GM21447 (cell line): ENCODE data around the gene ISY1.
A peak's percentile ranks its signal among the peaks of the same experiment; 100 is the strongest.
"Not testable (repeated sequence)": the region's sequence is repeated elsewhere in the genome, so short reads cannot be mapped to it uniquely, and the experiment has no call there.

Experiments used
- ATAC-seq: cut with Tn5 transposase; IDR thresholded peaks from one replicate; pipeline ENCODE4 v1.9.1; 2021; ENCODE audit not compliant: unreplicated experiment

The ISY1 gene

DNA sequence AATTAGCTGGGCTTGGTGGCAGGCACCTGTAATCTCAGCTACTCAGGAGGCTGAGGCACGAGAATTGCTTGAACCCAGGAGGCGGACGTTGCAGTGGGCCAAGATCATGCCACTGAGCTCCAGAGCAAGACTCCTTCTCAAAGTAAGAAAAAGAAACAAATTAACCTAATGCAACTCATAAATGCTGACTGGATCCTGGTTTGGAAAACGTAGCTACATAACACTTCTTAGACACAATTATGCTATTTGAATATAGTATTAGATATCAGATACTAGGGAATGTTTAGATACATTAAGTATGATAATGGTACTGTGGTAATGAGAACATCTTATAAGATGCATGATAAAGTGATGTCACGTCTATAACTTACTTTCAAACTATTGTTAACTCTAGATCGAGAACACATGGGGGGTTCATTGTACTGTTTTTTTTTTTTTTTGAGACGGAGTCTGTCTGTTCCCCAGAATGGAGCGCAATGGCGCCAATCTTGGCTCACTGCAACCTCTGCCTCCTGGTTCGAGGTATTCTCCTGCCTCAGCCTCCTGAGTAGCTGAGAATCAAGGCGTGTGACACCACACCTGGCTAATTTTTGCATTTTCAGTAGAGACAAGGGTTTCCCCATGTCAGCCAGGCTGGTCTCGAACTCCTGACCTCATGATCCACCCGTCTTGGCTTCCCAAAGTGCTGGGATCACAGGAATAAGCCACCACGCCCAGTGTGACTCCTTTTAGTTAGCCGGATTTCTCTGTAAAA is 5.9 kb upstream of the ISY1 start:
- no peak for ATAC-seq

DNA sequence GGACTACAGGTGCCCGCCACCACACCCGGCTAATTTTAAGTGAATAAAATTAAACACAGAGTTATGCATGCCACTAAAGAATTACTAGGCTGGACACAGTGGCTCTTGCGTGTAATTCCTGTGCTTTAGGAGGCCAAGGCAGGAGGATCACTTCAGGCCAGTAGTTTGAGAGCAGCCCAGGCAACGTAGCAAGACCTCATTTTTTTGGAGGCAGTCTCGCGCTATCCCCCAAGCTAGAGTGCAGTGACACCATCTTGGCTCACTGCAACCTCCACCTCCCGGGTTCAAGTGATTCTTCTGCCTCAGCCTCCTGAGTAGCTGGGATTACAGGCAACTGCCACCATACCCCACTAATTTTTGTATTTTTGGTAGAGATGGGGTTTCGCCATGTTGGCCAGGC is 4.7 kb upstream of the ISY1 start:
- not testable (repeated sequence) for ATAC-seq

DNA sequence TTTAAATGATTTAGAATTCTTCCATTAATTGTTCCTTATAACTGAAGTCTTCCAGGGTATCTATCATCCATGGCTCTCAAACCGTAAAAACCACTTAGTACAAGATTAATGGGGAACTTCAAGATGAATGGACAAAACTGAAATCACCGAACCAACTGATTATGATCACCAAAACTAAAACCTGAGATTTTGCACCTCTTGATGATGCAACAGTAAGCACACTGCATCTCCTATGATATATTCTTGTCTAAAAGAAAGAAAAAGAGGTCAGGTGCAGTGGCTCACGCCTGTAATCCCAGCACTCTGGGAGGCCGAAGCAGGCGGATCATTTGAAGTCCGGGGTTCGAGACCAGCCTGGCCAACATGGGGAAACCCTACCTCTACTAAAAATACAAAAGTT is 3.6 kb upstream of the ISY1 start:
- ATAC-seq: no peak

DNA sequence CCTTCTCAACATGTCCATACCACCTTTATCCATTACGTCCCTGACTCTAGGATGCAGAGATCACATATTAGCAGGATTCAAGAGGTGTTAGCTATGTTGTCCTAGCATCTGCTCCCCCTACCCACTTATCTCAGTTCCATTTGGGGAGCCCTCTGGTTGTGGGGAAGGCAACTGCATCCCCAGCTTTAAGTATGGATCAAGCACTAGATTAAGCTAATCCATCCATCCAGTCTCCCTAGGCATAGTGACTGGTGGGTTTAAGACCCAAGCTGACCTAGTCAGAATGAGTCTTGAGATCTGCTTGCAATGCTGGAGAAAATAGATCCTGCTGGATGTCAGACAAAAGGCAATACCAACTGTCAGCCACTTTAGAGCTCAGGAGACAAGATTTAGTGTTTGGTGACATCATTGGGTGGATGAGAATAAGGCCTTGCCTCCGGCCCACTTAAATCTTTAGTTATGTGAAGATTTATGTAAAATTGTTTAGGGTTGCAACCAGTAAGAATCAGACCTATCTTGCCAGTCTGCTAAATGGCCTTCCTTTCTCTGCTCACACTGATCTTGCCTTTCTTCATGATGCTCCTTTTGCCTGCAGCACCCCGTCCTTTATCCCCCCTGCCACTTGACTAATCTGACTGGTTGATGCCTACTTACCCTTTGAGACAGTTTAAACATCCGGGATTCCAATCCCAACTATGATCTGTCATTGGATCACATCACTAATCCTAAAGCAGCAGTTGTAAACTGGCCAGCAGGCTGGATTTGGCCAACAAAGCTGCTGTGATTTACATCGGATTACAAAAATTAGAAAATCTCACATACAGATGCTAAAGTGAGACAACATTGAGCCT is 2.1 kb upstream of the ISY1 start:
- ATAC-seq: no peak

DNA sequence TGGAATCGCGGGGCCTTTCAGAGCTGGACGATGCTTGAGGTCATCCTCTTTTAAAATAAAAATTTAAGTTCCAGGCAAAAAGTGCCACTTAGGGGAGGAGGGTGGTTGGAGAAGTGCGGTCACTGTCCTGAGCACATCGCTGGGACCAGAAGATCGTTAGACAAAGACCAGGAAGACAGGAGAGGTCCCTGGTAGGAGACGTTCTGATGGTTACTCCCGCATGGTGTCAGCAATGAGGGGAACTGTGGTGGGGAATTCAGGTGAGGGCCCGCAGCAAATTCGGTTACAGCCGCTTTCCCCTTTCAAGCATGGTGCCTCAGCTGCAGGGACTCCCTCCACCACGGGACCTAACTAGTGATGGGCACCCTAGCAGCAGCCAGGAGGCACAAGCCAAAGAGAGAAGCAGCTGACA is 1.0 kb upstream of the ISY1 start:
- ATAC-seq: peak; percentile 2

DNA sequence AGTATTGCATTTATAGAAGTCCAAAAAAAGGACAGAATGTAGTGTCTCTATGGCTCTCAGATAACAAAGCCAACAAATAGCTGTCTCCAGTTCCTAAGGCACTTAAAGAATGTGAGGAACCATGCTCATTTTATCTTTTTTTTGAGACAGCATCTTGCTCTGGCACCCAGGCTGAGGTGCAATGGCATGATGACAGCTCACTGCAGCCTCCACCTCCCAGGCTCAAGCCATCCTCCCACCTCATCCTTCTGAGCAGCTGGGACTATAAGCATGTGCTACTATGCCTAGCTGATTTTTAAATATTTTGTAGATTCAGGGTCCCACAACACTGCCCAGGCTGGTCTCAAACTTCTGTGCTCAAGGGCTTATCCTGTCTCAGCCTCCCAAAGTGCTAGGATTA is 16.1 kb downstream of the ISY1 start:
- ATAC-seq: no peak

DNA sequence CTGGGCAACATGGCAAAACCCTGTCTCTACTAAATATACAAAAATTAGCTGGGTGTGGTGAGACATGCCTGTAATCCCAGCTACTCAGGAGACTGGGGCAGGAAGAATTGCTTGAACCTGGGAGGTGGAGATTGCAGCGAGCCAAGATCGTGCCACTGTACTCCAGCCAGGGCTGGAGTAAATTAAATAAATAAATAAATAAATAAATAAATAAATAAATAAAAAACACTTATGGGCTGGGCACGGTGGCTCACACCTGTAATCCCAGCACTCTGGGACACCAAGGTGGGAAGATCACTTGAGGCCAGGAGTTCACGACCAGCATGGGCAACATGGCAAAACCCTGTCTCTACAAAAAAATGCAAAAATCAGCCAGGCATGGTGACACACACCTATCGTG is 19.9 kb downstream of the ISY1 start:
- not testable (repeated sequence) for ATAC-seq

DNA sequence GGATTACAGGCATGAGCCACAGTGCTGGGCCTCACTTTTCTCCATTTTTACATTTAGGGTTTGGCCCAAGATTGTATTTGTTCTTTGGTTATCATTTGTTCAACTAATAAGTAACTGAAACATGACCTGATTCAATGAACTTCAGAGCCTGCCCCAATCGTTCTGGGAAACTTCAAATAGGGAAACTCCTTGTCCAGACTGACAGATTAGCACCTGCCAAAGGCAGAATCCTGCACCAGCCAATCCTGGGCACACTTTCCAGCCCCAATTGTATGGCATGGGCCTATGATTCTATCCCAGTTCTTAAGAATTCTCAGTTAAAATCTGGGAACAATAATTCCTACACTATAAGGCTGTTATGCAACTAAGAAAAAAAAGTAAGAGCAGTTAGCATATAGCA is 21.0 kb downstream of the ISY1 start:
- no peak for ATAC-seq

DNA sequence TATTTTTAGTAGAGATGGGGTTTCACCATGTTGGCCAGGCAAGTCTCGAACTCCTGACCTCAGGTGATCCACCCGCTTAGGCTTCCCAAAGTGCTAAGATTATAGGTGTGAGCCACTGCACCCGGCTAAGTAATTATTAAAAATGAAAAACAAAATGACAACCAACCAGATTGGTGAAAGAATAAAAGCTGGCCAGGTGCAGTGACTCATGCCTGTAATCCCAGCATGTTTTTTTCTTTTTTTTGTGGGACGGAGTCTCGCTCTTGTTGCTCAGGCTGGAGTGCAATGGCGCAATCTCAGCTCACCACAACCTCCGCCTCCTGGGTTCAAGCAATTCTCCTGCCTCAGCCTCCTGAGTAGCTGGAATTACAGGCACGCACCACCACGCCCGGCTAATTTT is 24.6 kb downstream of the ISY1 start:
- not testable (repeated sequence) for ATAC-seq

DNA sequence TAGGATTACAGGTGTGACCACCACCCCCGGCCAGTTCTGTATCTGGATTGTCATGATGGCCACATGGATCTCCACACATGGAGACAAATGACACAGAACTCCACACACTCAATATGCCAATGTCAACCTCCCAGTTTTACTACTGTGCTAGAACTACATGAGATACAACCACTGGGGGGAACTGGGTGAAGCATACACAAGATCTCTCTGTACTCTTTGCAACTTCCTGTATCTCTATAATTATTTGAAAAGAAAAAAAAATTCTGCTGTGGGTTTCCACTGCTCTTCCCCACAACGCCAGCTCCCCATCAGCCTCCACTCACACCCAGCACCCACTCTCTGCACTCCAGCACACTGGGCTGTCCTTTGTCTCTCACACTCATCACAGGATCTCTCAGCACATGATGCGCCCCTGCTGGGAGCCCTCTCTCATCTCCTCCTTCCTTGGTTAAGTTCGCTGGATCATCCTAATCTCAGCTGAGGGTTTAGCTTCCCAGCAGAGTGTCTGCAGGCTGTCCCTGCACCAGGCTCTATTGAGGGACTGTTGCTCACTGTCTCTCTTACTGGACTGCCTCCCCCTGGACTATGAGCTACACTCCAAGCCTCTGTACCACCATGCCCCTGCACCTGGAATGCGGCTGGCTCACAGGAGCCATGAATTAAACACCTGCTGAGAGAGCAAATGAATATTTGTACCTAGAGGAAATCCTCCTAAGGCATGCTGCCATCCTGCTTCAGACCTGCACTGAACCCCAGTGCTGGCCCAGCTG is 28.6 kb downstream of the ISY1 start:
- ATAC-seq: no peak

DNA sequence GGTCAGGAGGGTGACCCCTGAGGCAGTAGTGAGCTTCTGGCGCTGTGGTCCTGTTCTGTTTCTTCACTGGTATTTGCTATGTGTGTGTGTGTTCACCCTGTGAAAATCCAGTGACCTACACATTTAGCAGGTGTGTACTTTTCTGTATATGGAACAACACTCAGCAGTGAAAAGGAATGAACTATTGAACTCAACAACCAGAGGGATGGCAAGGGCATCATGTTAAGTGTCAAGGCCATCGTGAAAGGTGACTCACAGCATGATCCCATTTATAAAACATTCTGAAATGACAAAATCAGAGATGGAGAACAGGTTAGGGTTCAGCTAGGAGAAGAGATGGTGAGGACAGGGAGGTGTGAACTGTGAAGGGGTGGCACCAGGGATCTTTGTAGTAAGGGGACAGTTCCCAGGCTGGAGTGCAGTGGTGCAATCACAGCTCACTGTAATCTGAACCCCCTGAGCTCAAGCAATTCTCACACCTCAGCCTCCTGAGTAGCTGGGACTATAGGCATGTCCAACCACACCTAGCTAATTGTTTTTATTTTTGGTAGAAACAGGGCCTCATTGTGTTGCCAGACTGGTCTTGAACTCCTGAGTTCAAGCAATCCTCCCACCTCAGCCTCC is 29.3 kb downstream of the ISY1 start:
- ATAC-seq: no peak

DNA sequence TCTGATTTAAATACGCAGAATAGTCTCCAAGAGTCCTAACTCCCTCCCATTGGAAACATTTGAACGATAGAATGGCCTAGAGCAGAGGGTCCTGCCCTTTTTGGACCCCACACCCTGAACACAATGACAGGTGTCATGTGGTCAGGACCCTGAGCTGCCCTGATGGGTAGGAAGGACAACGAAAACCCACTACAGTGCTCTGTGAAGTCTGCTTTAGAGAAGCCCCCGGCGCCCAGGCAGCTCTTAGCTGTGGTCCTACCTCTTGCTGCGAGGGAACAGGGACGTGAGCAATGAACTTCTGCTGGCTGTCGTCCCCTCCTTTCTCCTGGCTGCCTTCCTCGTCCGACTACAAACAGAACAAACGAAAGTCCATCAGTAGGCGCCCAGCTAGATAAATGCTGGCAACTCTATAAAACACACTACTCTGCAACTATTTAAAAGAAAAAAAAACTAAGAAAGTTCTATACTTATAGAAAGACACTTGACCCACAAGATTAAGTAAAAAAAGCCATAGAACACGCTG is 30.5 kb downstream of the ISY1 start:
- no peak for ATAC-seq

DNA sequence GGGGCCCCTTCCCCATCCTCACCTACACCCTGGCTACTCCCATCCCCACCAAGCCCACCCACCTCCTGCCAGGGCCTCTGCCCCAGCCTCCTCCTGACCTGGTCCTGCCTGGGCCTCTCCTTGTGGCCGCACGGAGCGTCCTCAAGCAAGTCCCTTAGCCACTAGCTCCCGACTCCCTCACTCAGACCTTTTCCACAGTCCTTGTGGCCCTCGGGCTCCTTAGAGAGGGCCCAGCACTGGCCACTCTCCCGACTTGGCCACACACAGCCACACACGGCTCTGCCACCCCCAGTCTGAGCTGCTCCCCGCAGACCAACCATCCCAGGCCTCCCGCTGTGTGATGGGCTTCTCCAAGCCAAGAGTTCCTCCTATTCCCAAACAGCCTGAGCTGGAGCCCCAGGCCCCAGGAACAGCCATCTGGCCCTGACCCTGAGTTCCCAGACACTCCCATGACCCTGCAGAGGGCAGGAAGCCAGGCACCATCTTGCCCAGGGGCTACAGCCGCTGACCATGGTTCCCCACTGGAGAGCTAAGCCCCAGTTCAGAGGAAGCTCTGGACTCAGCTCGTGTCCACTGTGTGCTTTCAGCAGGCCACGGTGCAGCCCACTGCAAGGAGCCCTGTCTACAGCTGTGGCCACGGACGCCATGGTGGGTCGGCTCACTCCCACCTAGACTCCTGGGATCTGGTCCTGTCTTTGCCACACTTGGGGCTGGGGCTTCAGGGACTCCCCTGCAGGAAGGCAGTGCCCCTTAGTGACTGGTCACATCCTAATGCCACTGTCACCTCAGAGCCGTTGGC is 32.3 kb downstream of the ISY1 start:
- ATAC-seq: no peak

DNA sequence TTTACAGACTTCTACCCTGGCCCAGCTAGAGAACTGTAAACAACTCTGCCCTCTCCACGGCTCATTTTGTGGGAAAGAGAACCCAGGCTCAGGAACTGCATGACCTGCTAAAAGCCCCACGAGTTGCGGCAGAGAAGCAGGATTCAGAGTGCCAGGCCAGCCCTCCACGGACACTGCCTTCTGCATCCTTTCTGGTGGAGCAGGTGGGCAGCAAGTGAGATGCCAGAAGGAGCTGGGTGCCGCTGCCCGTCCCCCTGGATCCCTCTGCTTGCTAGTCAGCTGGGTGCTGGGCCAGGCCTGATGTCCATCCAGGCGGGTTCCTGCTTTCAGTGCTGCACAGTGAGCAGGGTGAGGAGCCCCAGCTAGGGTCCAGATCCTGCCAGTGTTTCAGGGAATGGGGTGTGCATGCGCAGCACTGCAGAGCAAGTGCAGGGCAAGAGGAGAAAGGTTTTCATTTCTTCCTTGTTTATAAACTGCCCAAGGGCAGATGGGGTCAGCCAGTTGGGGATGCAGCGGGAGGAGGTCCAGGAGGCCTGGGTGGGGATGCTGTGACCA is 34.1 kb downstream of the ISY1 start:
- ATAC-seq: no peak

DNA sequence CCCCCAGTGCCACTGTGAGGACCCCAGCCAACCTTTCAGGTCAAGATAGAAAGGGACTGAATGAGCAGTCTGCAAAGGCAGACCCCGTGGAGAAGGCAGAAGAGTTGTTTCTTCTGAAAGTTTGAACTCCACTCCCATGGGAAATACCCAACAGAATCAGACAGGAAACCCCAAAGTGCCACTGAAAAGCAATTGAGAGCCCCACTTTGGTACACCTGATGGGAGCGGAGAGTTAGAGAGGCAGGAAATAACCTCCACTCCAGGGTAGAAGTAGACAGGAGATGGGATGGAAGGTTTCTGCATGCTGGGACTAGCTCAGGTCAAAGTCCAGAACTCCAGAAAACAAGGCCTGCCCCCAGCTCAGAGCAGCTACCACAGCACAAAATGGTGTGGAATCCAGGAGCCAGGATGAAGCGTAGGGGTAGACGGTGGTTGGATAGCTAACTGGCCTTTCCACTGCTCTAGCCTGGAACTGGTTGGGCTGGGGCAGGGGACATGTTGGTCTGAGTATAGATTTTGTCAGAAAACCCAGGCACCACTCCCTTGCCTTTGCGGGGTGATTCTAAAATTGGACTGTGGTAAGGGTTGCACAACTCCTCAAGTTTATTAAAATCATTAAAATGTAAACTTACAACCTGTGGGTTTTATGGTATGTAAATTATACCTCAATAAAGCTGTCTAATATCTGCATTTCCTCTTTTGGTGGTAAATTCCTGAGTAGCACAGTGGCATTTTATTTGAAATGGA is 37.4 kb downstream of the ISY1 start:
- ATAC-seq: no peak

DNA sequence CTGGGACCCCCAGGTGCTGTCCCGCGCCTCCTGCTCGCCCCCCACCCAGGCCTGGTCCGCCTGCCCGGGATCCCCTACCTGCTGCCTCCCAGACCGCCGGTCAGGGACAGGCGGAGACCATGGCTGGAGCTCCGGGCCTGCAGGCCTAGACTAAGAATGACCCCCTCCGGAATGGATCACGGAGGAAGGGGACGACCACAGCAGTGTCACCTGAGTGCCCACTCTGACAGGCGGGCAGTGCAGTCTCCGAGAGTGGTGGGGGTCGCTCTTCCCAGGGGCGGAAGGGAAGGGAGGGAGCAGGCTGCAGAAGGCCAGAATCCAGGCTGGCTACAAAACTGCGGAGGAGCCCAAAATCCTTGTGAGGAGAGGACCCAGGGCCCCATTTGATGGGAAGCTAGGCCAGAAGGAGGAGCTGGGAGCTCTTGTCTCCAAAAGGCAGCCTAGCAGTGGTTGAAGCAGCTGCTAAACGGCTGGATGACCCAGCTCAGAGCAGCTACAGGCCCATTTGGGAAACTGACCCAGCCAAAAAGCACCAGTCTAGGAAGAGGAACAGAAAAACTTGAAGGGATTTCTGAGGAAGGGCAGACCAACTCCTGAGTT is 38.4 kb downstream of the ISY1 start:
- ATAC-seq: no peak

DNA sequence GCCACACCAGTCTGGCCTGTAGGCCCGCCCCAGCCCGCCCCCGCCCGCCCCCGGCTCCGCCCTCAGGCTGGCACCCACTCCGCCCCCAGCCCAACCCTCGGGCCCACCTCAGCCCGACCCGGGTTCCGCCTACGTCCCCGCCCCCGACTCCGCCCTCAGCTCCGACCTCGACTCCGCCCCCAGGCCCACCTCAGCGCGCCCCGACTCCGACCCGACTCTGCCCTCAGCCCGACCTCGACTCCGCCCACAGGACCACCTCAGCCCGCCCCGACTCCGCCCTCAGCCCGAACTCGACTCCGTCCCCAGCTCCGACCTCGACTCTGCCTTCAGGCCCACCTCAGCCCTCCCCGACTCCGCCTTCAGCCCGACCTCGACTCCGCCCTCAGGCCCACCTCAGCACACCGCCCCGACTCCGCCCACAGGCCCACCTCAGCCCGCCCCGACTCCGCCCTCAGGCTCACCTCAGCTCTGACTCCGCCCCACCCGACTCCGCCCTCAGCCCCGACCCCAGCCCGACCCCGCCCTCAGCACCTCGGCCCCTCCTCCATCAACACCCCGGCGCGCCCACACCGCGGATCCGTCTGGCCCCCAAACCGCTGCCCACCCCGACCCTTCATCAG is 39.0 kb downstream of the ISY1 start, which contains the start of gene RAB43:
Gene RAB43, minus strand, starts transcription at position 13 of the 620 bp plus-strand sequence. CDS start 315 bp downstream, outside the sequence.
- ATAC-seq: peak; percentile 36
